Activated B cell treated with CpG ODN at 0.5 μM for 24 hours (primary cell): ENCODE results near the gene JARID2. TPM values are rescaled to one million over a fixed set of nuclear protein-coding genes. Genes with fewer than 3 reads are reported as not detected.
A peak's percentile ranks its signal among the peaks of the same experiment; 100 is the strongest.

ENCODE experiments used
- ATAC-seq: fragments of 200-7000 bp; cut with Tn5 transposase; one replicate; pipeline ENCODE4 v1.10.0; 2021; ENCODE audit warnings: low read depth, mild to moderate bottlenecking, moderate library complexity
- CTCF ChIA-PET: fragments of 350-600 bp; sonication (Branson Sonifier 250); formaldehyde crosslinking; loops from one replicate; lab custom pipeline; 2021; ENCODE audit warnings: antibody characterized with exemption; lab: Charles Lee
- POLR2A ChIA-PET: fragments of 350-600 bp; sonication (Branson Sonifier 250); formaldehyde crosslinking; loops from one replicate; lab custom pipeline; 2021; ENCODE audit warnings: antibody characterized with exemption; lab: Charles Lee
- DNase-seq: peaks from one replicate; pipeline ENCODE4 v3.0.0; 2022
- H3K27ac Mint-ChIP-seq: one replicate; pipeline ENCODE4 v1.8.0; 2020; ENCODE audit warnings: mixed read lengths
- H3K27me3 Mint-ChIP-seq: one replicate; pipeline ENCODE4 v1.8.0; 2021; ENCODE audit warnings: mixed read lengths
- H3K36me3 Mint-ChIP-seq: one replicate; pipeline ENCODE4 v1.8.0; 2021; ENCODE audit warnings: low read depth, mixed read lengths
- H3K4me1 Mint-ChIP-seq: one replicate; pipeline ENCODE4 v1.8.0; 2021; ENCODE audit warnings: mixed read lengths
- H3K4me3 Mint-ChIP-seq: one replicate; pipeline ENCODE4 v1.8.0; 2020; ENCODE audit warnings: mild to moderate bottlenecking, mixed read lengths
- H3K9me3 Mint-ChIP-seq: one replicate; pipeline ENCODE4 v1.8.0; 2020; ENCODE audit warnings: mixed read lengths
- CTCF ChIP-seq: fragments of 200-600 bp; IDR thresholded peaks from one replicate; pipeline ENCODE4 v1.8.0; 2022; ENCODE audit warnings: antibody characterized with exemption, mild to moderate bottlenecking
- intact Hi-C: fragments of 100-400 bp; cut with micrococcal nuclease; formaldehyde crosslinking; loops from one replicate; pipeline ENCODE4 v1.15.1; 2024
- total RNA-seq: library from RNA; stranded (reverse); gene quantifications from 2 replicates; pipeline ENCODE4 v1.2.3, GENCODE V29; 2022

The JARID2 gene
- total RNA-seq, 1 donor from 2014 or later = 28.5 TPM

GRCh38 chr6:15257357-15258132, 11.7 kb downstream of the JARID2 start:
- POLR2A ChIA-PET = no interaction called here
- Mint-ChIP-seq H3K4me3 (no peak overlapping the region), H3K27me3 (no peaks in the 10 kb centered on the region), H3K27ac (peak overlapping the region; percentile 37), H3K4me1 (peaks cover 94% of the 10 kb centered on the region), H3K9me3 (no peaks in the 10 kb centered on the region), H3K36me3 (peaks cover 6% of the 10 kb centered on the region)
- TF ChIP-seq CTCF = no peak
- no peak for ATAC-seq
- DNase-seq = no peak
- CTCF ChIA-PET = no interaction called here
- intact Hi-C loops = no loop called here

- no peak for TF ChIP-seq CTCF
- no peaks in the 10 kb centered on the region for H3K27me3 Mint-ChIP-seq
- peak overlapping the region; percentile 70 for H3K27ac Mint-ChIP-seq
- ChIA-PET CTCF (no interaction called here), POLR2A (interaction anchor here (0.6 kb wide), 2 partner anchors 24 to 27 kb away, joined by 6 to 8 read pairs; no protein-coding TSS in a partner anchor)
- peaks cover 7% of the 10 kb centered on the region for H3K36me3 Mint-ChIP-seq
- no peak overlapping the region for H3K4me3 Mint-ChIP-seq
- H3K4me1 Mint-ChIP-seq = peaks cover 93% of the 10 kb centered on the region
- intact Hi-C loops = no loop called here
- no peak for DNase-seq
- H3K9me3 Mint-ChIP-seq = no peaks in the 10 kb centered on the region
- ATAC-seq = no peak
These were observed 13.9 kb downstream of the JARID2 start for GRCh38 chr6:15259766-15260098.

- POLR2A ChIA-PET = interaction anchor here (0.6 to 0.7 kb wide), 3 partner anchors 26 to 185 kb away, joined by 3 to 8 read pairs (median 6); no protein-coding TSS in a partner anchor
- Mint-ChIP-seq H3K9me3 (no peaks in the 10 kb centered on the region), H3K27ac (peak overlapping the region; percentile 70), H3K4me3 (no peak overlapping the region), H3K4me1 (peaks cover 93% of the 10 kb centered on the region), H3K27me3 (no peaks in the 10 kb centered on the region), H3K36me3 (peaks cover 7% of the 10 kb centered on the region)
- no peak for DNase-seq
- intact Hi-C loops = no loop called here
- CTCF ChIA-PET = no interaction called here
- no peak for ATAC-seq
- TF ChIP-seq CTCF = no peak
These were observed 14.4 kb downstream of the JARID2 start for GRCh38 chr6:15260099-15260821.

- no peak overlapping the region for H3K4me3 Mint-ChIP-seq
- no peaks in the 10 kb centered on the region for H3K27me3 Mint-ChIP-seq
- intact Hi-C loops = no loop called here
- POLR2A ChIA-PET = interaction anchor here (0.6 to 3.2 kb wide), 3 partner anchors 9 to 1906 kb away, joined by 3 to 24 read pairs (median 5); no protein-coding TSS in a partner anchor
- peaks cover 3% of the 10 kb centered on the region for H3K36me3 Mint-ChIP-seq
- TF ChIP-seq CTCF = no peak
- ATAC-seq (no peak), DNase-seq (no peak)
- peaks cover 93% of the 10 kb centered on the region for H3K4me1 Mint-ChIP-seq
- H3K9me3 Mint-ChIP-seq = no peaks in the 10 kb centered on the region
- peak overlapping the region; percentile 30 for H3K27ac Mint-ChIP-seq
- CTCF ChIA-PET = no interaction called here
These were observed 18.0 kb downstream of the JARID2 start for GRCh38 chr6:15263780-15264374.

GRCh38 chr6:15264412-15264811, 18.5 kb downstream of the JARID2 start:
- DNase-seq (no peak), ATAC-seq (no peak)
- no peaks in the 10 kb centered on the region for H3K9me3 Mint-ChIP-seq

More at GRCh38 chr6:15264412-15264811, 18.5 kb downstream of the JARID2 start:
- no peak for TF ChIP-seq CTCF
- intact Hi-C loops = no loop called here
- Mint-ChIP-seq H3K36me3 (peaks cover 3% of the 10 kb centered on the region), H3K4me1 (peaks cover 93% of the 10 kb centered on the region), H3K4me3 (no peak overlapping the region), H3K27me3 (no peaks in the 10 kb centered on the region), H3K27ac (no peak overlapping the region)
- POLR2A ChIA-PET = interaction anchor here (0.5 to 3.2 kb wide), 6 partner anchors 10 to 1907 kb away, joined by 3 to 24 read pairs (median 5); no protein-coding TSS in a partner anchor
- CTCF ChIA-PET = no interaction called here
